Adrenal gland (tissue), 12 donors: ENCODE results near the gene LY6G6D. TPM values are rescaled to one million over a fixed set of nuclear protein-coding genes. Genes with fewer than 3 reads are reported as not detected.

Source experiments
- DNase-seq, 7 donors: peaks; one replicate each; pipeline ENCODE4 v3.0.0-alpha.2; 2019 to 2020
- H3K27ac ChIP-seq, 5 donors: fragments of 200-600 bp; sonication (generic) in 4 of 5; 1 replicate in 3 of 5; 2 replicates in 2 of 5; pipeline versions ENCODE4 v1.5.1 to v1.8.0; 2016 to 2020; ENCODE audit warnings: mild to moderate bottlenecking in 1 of 5
- H3K27me3 ChIP-seq: fragments of 200-600 bp; 2 replicates; pipeline ENCODE4 v1.8.0; 2021
- H3K36me3 ChIP-seq, 2 donors: fragments of 200-600 bp; replicated peaks in 1 of 2; 1 replicate in 1 of 2; 2 replicates in 1 of 2; pipeline versions ENCODE4 v1.5.1 to v1.8.0; 2018 to 2022
- H3K4me1 ChIP-seq, 2 donors: fragments of 200-600 bp; replicated peaks in 1 of 2; 1 replicate in 1 of 2; 2 replicates in 1 of 2; pipeline versions ENCODE4 v1.5.1 to v1.8.0; 2018 to 2021
- H3K4me3 ChIP-seq, 4 donors: fragments of 200-600 bp; sonication (generic) in 3 of 4; one replicate each; pipeline ENCODE4 v1.5.1; 2016 to 2018
- H3K9me3 ChIP-seq, 3 donors: fragments of 200-600 bp; sonication (generic) in 1 of 3; replicated peaks in 1 of 3; 1 replicate in 2 of 3; 2 replicates in 1 of 3; pipeline versions ENCODE4 v1.5.1 to v1.8.0; 2016 to 2021
- POLR2A ChIP-seq, 2 donors: fragments of 450-650 bp; IDR thresholded peaks; one replicate each; pipeline ENCODE4 v1.6.1; 2017; ENCODE audit warnings: antibody characterized with exemption in 2 of 2, mild to moderate bottlenecking in 2 of 2, moderate library complexity in 1 of 2
- WGBS, 4 donors: extraction: QIAGEN DNeasy Blood & Tissue Kit in 2 of 4; methylation state at CpG; one replicate each; pipeline versions ENCODE4 v1.1.5 to v1.1.7; 2013 to 2017; 5-methylcytosine and 5-hydroxymethylcytosine counted together
- intact Hi-C, 2 donors: fragments of 100-400 bp; cut with DNase I; formaldehyde crosslinking; loops; one replicate each; pipeline versions ENCODE4 v1.14.1 to v1.15.0; 2022 to 2023
- polyA plus RNA-seq, 3 donors: library from polyadenylated mRNA; stranded (reverse); fragments of 200-250 nt in 2 of 3; fragments of 350-450 nt in 1 of 3; fragmentation: Illumina TruSeq in 1 of 3; extraction: RNeasy Lipid Tissue Mini Kit (QIAGEN cat#74804) in 1 of 3; gene quantifications; one replicate each; pipeline ENCODE4 v1.2.3, GENCODE V29; 2013 to 2014
- total RNA-seq, 9 donors: library from RNA; depleted of rRNA in 4 of 9; stranded (reverse); fragments of >200 nt in 4 of 9; fragments of 120-200 nt in 1 of 9; fragmentation: NEBNext Ultra II Directional in 1 of 9; extraction: Animal tissue kit (Norgen Biotek cat#: 25700) in 1 of 9; gene quantifications; one replicate each; pipeline versions ENCODE4 v1.1.0 to v1.2.4, GENCODE V29; 2013 to 2023
- TF ChIP-seq, protein P1 (sequence below), 6 experiments: fragments of 450-650 bp in 4 of 6; fragments of 200-600 bp in 2 of 6; sonication (generic) in 1 of 6; IDR thresholded peaks; 1 replicate in 5 of 6; 2 replicates in 1 of 6; pipeline versions ENCODE4 v1.5.1 to v1.8.0; 2016 to 2021; ENCODE audit warnings: antibody characterized with exemption in 6 of 6, mild to moderate bottlenecking in 2 of 6, moderate library complexity in 1 of 6
- donor health status: healthy with polysubstance abuse.
- donor health status: Bipolar disorder and iron deficiency.
- donor health status: DM: yes; HTN: yes; CAD: no.
- donor health status: DM: no; HTN: no; CAD: no.
- donor health status: DM: no; HTN: no; CAD: no.
- donor health status: DM: yes; HTN: yes; CAD: no.

The LY6G6D gene
- total and polyA plus RNA-seq, 12 donors = not detected

DNA sequence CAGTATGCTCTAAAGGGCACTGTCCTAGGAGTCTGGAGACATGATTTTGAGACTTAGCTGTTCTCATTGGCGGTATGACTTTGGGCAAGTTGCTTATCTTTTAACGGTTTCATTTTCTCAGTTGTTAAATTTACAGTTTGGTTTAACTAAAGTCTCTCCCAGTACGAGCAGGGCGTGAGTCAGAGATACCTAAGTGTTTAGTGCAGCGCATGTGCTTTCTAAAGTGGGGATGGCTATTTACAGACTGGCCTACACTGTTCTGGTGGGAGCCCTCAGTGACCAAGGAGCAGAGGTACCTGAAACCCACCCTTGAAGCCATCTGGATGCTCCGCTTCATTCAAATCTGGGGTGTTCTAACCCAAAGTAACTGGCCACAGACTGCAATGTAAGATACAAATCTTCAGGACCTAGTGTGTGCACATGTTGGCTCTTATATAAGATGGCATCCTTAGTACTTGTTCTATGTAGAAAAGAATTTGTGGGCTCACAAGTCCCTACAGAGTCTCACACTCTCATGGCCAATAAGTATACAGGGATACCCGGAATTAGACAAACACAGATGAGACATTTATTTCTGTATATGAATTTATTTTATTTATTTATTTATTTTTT lies 35.4 kb downstream of the LY6G6D start:
- Histone ChIP-seq H3K27ac (no peak overlapping the region), H3K4me3 (no peak overlapping the region), H3K27me3 (no peaks in the 10 kb centered on the region), H3K36me3 (no peaks in the 10 kb centered on the region), H3K4me1 (no peaks in the 10 kb centered on the region), H3K9me3 (no peaks in the 10 kb centered on the region)
- intact Hi-C loops = no loop called here
- TF ChIP-seq POLR2A (IDR thresholded peaks at IDR 0.05) = no peak
- TF ChIP-seq, protein P1, sequence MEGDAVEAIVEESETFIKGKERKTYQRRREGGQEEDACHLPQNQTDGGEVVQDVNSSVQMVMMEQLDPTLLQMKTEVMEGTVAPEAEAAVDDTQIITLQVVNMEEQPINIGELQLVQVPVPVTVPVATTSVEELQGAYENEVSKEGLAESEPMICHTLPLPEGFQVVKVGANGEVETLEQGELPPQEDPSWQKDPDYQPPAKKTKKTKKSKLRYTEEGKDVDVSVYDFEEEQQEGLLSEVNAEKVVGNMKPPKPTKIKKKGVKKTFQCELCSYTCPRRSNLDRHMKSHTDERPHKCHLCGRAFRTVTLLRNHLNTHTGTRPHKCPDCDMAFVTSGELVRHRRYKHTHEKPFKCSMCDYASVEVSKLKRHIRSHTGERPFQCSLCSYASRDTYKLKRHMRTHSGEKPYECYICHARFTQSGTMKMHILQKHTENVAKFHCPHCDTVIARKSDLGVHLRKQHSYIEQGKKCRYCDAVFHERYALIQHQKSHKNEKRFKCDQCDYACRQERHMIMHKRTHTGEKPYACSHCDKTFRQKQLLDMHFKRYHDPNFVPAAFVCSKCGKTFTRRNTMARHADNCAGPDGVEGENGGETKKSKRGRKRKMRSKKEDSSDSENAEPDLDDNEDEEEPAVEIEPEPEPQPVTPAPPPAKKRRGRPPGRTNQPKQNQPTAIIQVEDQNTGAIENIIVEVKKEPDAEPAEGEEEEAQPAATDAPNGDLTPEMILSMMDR (IDR thresholded peaks at IDR 0.05) = no peak
- no peak for DNase-seq
- WGBS, 4 donors = 90 to 94% (median 92%) methylated on average over 7 of the region's 7 CpGs

DNA sequence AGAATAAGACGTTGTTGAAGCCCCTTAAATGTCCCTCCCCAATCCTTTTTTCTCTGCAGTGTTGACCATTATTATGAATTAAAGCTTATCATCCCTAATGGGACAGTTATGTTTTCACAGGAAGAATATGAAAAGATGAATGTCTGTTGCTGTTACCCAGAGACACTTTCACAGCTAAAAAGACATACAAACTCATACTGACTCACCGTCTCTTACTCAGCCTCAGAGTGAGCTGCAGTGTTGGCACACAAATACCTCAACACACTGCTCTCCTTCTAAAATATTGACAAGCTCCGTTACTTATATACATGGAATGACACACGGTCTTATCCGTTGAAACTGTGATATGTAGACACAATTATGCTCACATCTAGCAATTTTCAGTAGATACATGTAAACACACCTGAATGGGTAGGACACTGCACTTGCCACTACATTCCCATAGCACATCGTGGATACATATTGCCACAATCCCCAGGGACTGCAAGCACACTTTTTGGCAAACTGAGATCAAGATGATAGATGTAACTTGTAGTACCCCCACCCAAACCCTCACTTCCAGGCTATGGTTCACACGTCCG lies 37.7 kb downstream of the LY6G6D start:
- TF ChIP-seq, protein P1 (IDR thresholded peaks at IDR 0.05) = no peak
- no peak for TF ChIP-seq POLR2A (IDR thresholded peaks at IDR 0.05)
- no peak overlapping the region for H3K4me3 ChIP-seq
- H3K9me3 ChIP-seq = no peaks in the 10 kb centered on the region
- WGBS, 4 donors = 57 to 63% (median 59%) methylated on average over 8 of the region's 8 CpGs
- H3K27me3 ChIP-seq = no peaks in the 10 kb centered on the region
- intact Hi-C loops = no loop called here
- no peaks in the 10 kb centered on the region for H3K4me1 ChIP-seq
- no peak overlapping the region for H3K27ac ChIP-seq
- DNase-seq = no peak
- no peaks in the 10 kb centered on the region for H3K36me3 ChIP-seq

DNA sequence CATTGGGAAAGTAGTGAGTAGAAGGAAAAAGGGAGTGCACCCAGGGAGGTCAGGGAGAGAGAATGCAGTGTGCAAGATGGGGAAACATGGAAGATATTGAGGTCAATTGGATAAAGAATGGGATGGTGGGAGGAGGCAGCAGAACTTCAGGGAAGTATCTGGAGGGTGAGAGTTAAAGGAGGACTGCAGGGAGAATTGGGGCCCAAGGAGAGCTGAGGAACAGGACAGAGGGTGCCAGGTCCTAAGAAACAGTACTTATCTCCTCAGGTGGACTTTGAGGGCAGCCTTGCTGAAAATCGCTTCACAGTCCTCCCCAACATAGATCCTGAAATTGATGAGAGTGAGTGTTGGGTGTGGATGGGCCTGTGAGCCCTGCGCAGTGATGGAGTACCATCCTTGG lies 43.1 kb downstream of the LY6G6D start:
- no peak for TF ChIP-seq POLR2A (IDR thresholded peaks at IDR 0.05)
- TF ChIP-seq, protein P1 (IDR thresholded peaks at IDR 0.05) = no peak
- H3K27ac ChIP-seq = no peak overlapping the region
- WGBS, 4 donors = 94 to 100% (median 96%) methylated on average over 2 of the region's 2 CpGs
- H3K4me1 ChIP-seq = no peaks in the 10 kb centered on the region
- H3K4me3 ChIP-seq = no peak overlapping the region
- no peaks in the 10 kb centered on the region for H3K27me3 ChIP-seq
- H3K9me3 ChIP-seq = no peaks in the 10 kb centered on the region
- intact Hi-C loops = no loop called here
- H3K36me3 ChIP-seq = no peaks in the 10 kb centered on the region
- DNase-seq = no peak

DNA sequence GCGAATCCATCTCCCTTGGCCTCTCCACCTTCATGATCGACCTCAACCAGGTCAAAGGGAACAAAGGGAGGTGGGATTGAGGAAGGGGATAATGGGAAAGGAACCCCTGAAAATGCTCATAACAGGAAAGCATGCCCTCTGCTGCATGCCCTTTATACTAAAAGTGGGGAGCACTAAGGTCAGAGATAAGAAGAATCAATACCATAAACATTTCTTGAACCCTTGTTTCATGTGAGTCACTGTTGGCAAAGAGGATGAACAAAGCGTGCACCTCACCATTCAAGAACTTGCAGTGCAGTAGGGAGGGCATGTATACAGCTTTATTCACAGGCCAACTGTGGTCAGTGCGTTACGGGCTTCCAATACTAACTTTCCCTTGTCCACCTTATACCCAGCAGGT lies 45.6 kb downstream of the LY6G6D start:
- intact Hi-C loops = no loop called here
- no peaks in the 10 kb centered on the region for H3K36me3 ChIP-seq
- no peaks in the 10 kb centered on the region for H3K4me1 ChIP-seq
- H3K27ac ChIP-seq = no peak overlapping the region
- DNase-seq = no peak
- no peak overlapping the region for H3K4me3 ChIP-seq
- WGBS, 4 donors = 91 to 95% (median 93%) methylated on average over 5 of the region's 5 CpGs
- no peaks in the 10 kb centered on the region for H3K9me3 ChIP-seq
- H3K27me3 ChIP-seq = no peaks in the 10 kb centered on the region
- TF ChIP-seq POLR2A (IDR thresholded peaks at IDR 0.05) = no peak
- TF ChIP-seq, protein P1 (IDR thresholded peaks at IDR 0.05) = no peak
